Stimulated activated naive CD4-positive, alpha-beta T cell treated with Interleukin-2 at 50 U/mL for 16 hours (primary cell): ENCODE results near the gene BHLHE23.
"Not testable (repeated sequence)": the region's sequence is repeated elsewhere in the genome, so short reads cannot be mapped to it uniquely, and the experiment has no call there.

ENCODE experiments used
- DNase-seq: peaks from one replicate; lab custom pipeline; 2025; lab: John Stamatoyannopoulos, UW

BHLHE23 gene

GRCh38 chr20:63043348-63044203, 36.8 kb upstream of the BHLHE23 start:
- DNase-seq = no peak

DNA sequence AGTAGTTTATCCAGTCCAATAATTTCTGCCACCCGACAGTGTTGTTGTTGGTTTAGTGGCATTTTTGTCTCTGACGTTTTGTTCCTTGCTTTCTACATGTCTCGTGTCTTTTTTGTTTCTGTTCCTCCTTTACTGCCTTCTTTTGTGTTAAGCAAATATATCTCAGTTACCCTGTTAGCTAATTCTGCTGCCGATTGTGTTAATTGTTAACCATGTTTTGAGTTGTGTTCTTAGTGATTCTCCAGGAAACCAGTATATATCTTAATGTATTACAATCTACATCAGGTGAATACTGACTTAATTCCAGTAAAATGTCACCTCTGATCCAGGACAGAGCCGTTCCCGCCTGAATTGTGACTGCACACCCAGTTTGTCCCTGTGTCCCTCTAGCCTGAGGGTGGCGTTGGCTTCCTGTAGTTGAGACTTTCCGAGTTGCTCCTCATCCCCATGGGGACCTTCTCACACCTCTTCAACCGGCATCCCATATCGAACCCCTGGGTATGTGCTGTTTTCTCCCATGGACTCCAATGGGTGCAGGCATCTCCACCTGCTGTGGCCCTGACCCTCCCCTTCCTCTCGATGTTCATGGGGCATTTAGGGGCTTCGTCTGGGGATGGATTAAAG, 35.8 kb upstream of the BHLHE23 start:
- DNase-seq = no peak

DNA sequence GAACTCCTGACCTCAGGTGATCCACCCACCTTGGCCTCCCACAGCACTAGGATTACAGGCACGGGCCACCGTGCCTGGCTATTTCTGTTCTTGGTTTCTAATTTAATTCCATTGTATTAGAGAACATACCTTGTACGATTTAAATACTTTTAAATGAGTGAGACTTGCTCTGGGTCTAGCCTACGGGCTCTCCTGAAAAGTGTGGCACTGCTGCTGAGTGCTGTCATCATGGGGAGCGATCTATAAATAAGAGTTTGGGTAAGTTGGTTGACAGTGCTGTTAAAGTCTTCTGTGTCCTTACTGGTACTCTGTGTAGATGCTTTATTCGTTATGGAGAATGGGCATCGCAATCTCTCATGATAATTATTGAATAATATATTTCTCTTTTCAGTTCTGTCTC, 35.0 kb upstream of the BHLHE23 start:
- no peak for DNase-seq

DNA sequence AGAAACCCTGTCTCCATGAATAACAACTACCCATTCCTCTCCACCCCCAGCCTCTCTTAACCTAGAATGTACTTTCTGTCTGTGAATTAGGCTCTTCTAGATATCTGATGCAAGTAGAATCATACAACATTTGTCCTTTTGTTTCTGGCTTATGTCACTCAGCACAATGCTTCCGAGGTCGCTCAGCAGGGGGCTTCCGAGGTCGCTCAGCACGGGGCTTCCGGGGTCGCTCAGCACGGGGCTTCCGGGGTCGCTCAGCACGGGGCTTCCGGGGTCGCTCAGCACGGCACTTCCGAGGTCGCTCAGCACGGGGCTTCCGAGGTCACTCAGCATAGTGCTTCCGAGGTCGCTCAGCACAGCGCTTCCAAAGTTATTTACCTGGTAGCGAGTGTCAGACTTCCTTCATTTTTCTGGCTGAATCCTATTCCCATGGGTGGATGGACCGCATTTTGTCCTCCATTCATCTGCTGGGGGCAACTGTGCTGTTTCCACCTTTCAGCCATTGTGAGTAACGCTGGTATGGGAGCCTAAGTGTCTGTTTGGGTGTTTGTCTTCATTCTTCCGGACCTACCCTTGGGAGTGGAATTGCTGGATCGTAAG, 31.0 kb upstream of the BHLHE23 start:
- DNase-seq = no peak

GRCh38 chr20:63036291-63036690, 29.5 kb upstream of the BHLHE23 start:
- DNase-seq = no peak

DNA sequence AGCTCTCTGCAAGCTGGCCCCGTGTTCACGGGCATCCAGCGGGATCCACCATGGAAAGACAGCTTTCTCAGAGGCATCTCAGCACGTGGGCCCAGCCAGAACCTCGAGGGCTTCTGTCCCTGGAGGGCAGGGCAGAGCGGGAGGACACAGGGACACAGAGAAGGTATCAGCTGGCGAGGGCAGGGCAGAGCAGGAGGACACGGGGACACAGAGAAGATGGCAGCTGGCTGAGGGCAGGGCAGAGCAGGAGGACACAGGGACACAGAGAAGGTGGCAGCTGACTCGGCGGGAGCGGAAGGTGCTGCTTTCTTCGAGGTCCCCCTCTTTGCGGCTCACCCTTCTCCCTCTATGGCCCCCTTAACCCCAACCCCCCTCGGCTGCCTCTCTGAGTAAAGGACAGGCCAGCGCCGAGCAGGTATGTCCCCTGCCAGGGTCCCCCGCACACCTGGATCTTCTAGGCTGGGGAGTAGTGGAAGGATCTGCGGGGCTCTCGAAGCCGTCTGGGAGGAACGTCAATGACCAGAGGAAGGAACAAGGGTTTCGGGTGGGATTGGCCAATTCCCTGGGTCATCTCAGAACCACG, 28.9 kb upstream of the BHLHE23 start:
- no peak for DNase-seq

GRCh38 chr20:63034710-63035602, 28.2 kb upstream of the BHLHE23 start:
- DNase-seq = not testable (repeated sequence)

GRCh38 chr20:63033794-63034709, 27.3 kb upstream of the BHLHE23 start:
- DNase-seq = no peak

- DNase-seq = no peak
Observed at GRCh38 chr20:63032861-63033793, 26.4 kb upstream of the BHLHE23 start.

DNA sequence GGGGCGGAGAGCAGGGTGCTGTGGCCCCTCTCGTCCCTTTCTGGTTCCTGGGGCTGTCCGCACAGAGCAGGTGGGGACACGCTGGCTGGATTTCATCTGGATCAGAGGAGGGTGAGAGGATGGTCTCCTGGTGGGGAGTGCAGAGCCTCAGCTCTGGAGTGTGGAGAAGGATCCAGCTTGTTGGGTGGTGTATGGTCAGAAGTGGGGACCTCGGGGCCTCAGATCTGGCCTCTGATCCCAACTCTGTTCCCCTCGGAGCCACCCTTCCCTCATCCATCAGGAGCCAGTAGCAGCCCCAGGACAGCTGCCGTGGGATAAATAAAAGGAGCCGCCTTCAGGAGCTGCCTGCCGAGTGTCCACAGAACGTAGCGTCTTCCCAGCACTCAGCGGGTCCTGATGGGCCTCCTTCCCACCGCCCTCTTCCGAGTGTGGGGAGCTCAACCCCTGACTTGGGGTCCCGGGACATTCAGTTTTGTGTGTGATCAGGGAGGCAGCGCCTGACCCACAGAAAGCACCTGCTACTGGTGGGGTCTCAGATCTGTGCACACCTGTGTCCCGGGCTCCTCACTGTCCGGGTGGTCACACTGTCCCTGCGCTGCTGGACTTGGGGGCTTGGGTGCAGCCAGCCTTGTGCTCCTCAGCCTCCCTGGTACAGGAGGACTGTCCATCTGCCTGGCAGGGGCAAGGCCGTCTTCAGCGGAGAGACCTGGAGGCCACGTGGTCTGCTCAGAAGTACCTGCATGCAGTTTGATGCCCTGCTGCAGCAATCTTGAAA, 25.4 kb upstream of the BHLHE23 start:
- no peak for DNase-seq

DNA sequence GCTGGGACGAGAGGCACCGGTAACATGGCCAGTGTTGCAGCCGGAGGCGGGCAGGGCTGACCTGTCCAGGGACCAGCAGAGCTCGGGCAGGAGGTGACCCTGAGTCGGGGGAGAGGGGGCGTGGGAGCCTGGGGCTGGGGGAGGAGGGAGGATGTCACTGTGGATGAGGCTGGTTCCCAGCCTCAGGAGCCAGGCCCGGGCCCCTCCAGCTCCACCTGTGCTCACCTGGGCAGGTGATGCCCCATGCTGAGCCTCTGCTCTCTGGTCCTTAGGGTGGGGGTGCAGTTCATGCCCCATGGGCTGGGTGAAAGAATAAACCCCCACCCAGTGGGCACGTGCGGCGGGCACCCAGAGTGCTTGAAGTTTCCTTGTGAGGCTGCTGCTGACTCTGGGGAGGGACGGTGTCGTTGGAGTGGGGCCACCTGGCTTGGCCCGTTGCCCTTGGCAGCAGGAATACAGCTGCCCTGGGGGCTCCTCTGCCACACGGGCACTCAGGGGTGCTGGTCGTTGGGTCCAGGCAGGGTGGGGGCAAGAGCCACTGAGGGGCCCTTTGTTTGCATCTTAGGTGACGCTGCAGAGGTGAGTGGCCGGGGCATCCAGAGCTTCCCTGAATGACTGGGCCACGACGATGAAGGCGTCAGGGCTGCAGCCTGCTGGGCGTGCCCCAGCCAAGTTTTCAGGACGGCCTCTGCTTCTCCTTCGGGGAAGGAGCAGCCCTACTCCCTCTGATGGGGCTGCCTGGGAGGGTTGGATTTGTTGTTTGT, 24.7 kb upstream of the BHLHE23 start:
- no peak for DNase-seq

- DNase-seq = no peak
Observed at GRCh38 chr20:63029358-63030121, 22.8 kb upstream of the BHLHE23 start.

GRCh38 chr20:63028461-63028921, 21.7 kb upstream of the BHLHE23 start:
- no peak for DNase-seq

DNA sequence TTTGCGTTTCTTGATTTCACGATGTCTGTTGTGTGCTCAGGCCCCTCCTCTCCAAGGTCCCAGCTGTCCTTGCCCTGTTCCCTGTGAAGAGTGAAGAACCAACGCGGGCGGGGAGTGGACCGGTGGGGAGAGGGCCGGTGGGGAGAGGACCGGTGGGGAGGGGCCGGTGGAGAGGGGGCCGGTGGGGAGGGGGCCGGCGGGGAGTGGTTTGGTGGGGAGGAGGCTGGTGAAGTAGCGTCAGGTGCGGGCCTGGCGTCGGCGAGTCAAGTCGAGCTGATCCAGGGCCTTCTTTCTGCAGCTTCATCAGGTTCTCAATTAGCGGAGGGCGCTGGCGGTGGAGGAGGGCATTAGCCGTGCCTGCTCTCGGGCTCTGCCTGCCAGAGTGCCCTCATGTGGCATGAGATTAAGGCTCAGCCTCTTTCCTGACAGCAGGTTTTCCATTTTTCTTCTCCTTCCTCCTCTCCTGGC, 21.2 kb upstream of the BHLHE23 start:
- DNase-seq = no peak

- no peak for DNase-seq
Observed at GRCh38 chr20:63027221-63027921, 20.6 kb upstream of the BHLHE23 start.

DNA sequence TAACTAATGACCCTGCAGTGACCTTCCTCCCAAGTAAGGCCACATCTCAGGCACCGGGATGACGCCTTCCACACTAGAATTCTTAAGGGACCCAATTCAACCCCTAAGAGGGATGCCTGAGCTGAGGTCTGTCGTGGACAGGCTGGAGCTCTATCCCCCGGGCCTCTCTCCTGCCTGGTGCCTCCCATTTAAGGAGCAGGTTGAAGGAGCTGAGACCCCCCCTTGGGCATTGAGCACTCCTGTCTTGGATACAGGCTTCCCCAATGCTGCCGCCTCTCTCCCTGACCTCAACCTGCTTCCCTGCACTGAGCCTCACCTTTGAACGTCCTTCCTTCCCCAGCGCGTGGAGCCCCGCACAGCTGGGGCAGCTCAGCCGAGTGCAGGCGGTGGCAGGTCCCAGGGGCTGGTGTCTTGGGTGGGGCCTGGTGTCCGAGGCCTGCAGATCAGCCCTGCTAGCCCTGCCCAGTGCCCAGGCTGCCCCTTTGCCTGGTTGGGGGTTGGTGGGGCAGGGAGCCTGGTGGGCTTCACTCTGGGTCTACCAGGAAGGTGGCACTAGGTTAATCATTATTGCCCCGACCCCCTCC, 19.9 kb upstream of the BHLHE23 start:
- no peak for DNase-seq
